ENCODE measurements around the gene PCMT1. TPM values are rescaled to one million over a fixed set of nuclear protein-coding genes. Genes with fewer than 3 reads are reported as not detected.

The PCMT1 gene
- total and polyA plus RNA-seq, 2 of the 8 experiments (the other 6 are each of a cell fraction or from before 2014, with no cell fraction given): 84.3 to 91.3 TPM

DNA sequence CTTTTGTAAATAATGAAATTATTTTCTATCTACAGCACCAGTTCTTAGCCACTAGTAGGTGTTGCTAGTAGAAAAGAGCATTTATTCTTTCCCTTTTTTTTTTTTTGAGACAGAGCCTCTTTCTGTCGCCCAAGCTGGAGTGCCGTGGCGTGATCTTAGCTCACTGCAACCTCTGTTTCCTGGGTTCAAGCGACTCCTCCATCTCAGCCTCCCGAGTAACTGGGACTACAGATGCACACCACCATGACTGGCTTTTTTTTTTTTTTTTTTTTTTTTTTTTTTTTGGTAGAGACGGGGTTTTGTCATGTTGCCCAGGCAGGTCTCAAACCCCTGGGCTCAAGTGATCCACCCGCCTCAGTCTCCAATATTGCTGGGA lies 6.7 kb downstream of the PCMT1 start:
- Histone ChIP-seq H3K9me3 (ENCODE audit: insufficient read depth in 2 of 2, low read depth in 1 of 2, low read length in 1 of 2) (no peaks in the 10 kb centered on the region), H3K4me2 (ENCODE audit: insufficient read depth in 1 of 2, low read depth in 2 of 2, low read length in 2 of 2) (no peak overlapping the region), H2BK5ac (ENCODE audit: low read depth, low read length) (no peak overlapping the region), H3K56ac (replicated peaks; ENCODE audit: insufficient read length, low read depth, low read length) (no peak overlapping the region), H3K27me3 (replicated peaks in 1 of 4; ENCODE audit: control insufficient read depth in 3 of 4, extremely low read depth in 1 of 4, insufficient read depth in 3 of 4, low read length in 3 of 4) (no peaks in the 10 kb centered on the region), H4K91ac (replicated peaks; ENCODE audit: insufficient read length, low read length) (no peak overlapping the region), H3K18ac (ENCODE audit: extremely low read depth, low read length) (no peak overlapping the region), H3K79me1 (ENCODE audit: low read depth, low read length) (no peaks in the 10 kb centered on the region; the same call in 1 of the 2 replicates), H2BK15ac (ENCODE audit: low read length) (no peak overlapping the region), H3K36me3 (ENCODE audit: control insufficient read depth in 2 of 4, insufficient read depth in 4 of 4, low read length in 3 of 4) (peaks cover 0 to 4% (median 0%) of the 10 kb centered on the region in 4 experiments; a peak in 1 of 8 replicates), H2AFZ (ENCODE audit: low read length) (no peak overlapping the region), H3K4me1 (replicated peaks in 1 of 4; ENCODE audit: control insufficient read depth in 3 of 4, insufficient read depth in 4 of 4, low read length in 3 of 4) (no peaks in the 10 kb centered on the region), H2BK120ac (replicated peaks; ENCODE audit: low read depth, low read length) (no peak overlapping the region), H3K14ac (ENCODE audit: insufficient read length) (no peak overlapping the region), H3K4ac (replicated peaks; ENCODE audit: insufficient read length, low read depth, low read length) (no peak overlapping the region), H3K79me2 (ENCODE audit: control insufficient read depth in 1 of 2, insufficient read depth in 2 of 2, low read length in 2 of 2) (peaks cover 4 to 69% of the 10 kb centered on the region in 2 experiments), H3K4me3 (ENCODE audit: extremely low read depth in 1 of 4, insufficient read depth in 2 of 4, low read depth in 3 of 4, low read length in 4 of 4) (no peak overlapping the region), H2BK12ac (ENCODE audit: low read depth, low read length) (no peak overlapping the region), H4K8ac (ENCODE audit: extremely low read depth, insufficient read depth, low read length) (no peak overlapping the region), H3K9ac (replicated peaks in 1 of 4; ENCODE audit: extremely low read depth in 1 of 4, low read depth in 3 of 4, low read length in 3 of 4) (no peak overlapping the region), H3K23ac (ENCODE audit: insufficient read length) (no peak overlapping the region), H2BK20ac (ENCODE audit: low read length) (no peak overlapping the region), H3K27ac (ENCODE audit: low read depth, low read length) (no peak overlapping the region), H4K5ac (ENCODE audit: insufficient read length, low read depth, low read length) (no peak overlapping the region), H2AK5ac (ENCODE audit: low read depth, low read length) (no peak overlapping the region), H4K20me1 (replicated peaks in 1 of 2; ENCODE audit: control insufficient read depth in 1 of 2, insufficient read depth in 2 of 2, low read length in 2 of 2) (peaks cover 2 to 5% of the 10 kb centered on the region in 2 experiments), H3K23me2 (ENCODE audit: low read depth, low read length) (no peaks in the 10 kb centered on the region)
- FAIRE-seq (no peak), DNase-seq (ENCODE audit: low read depth in 1 of 2, low spot score in 2 of 2) (no peak)
- POLR2A ChIA-PET (ENCODE audit: partially characterized antibody): interaction anchor here (0.6 to 2.4 kb wide), 2 partner anchors 10 to 93 kb away, joined by 3 to 6 read pairs; partner anchors contain the start of gene NUP43
- CTCF ChIA-PET (ENCODE audit: partially characterized antibody): interaction anchor here (1.2 kb wide), 2 partner anchors 10 to 187 kb away, joined by 3 to 4 read pairs; partner anchors contain the start of gene NUP43
- 71% methylated on average over 1 of the region's 7 CpGs; no CpG with 5 or more reads in 1 of the 2 experiments for WGBS, 2 experiments (ENCODE audit: extremely low coverage in 1 of 2, insufficient coverage in 1 of 2, insufficient read length in 1 of 2, insufficient replicate concordance in 2 of 2, low coverage in 1 of 2, low lambda C conversion rate in 2 of 2, missing lambda C conversion rate in 1 of 2)
- TF ChIP-seq CBX5 (IDR thresholded peaks at IDR 0.05; ENCODE audit: low read depth, low read length) (no peak), POLR2AphosphoS5 (IDR thresholded peaks at IDR 0.05; ENCODE audit: low read depth, low read length) (no peak), TAF1 (IDR thresholded peaks at IDR 0.05; ENCODE audit: low read depth, low read length) (no peak), BACH1 (IDR thresholded peaks at IDR 0.05; ENCODE audit: low read length) (no peak), CBX8 (IDR thresholded peaks at IDR 0.05; ENCODE audit: borderline replicate concordance, low read depth, low read length) (no peak), BRCA1 (IDR thresholded peaks at IDR 0.05; ENCODE audit: low read depth, low read length) (no peak), SP1 (IDR thresholded peaks at IDR 0.05; ENCODE audit: low read depth, low read length) (no peak), NRF1 (IDR thresholded peaks at IDR 0.05; ENCODE audit: low read depth, low read length) (no peak), NANOG (IDR thresholded peaks at IDR 0.05; ENCODE audit: insufficient read depth, low read depth, low read length, poor library complexity, severe bottlenecking) (no peak)
- TF ChIP-seq, protein P1, sequence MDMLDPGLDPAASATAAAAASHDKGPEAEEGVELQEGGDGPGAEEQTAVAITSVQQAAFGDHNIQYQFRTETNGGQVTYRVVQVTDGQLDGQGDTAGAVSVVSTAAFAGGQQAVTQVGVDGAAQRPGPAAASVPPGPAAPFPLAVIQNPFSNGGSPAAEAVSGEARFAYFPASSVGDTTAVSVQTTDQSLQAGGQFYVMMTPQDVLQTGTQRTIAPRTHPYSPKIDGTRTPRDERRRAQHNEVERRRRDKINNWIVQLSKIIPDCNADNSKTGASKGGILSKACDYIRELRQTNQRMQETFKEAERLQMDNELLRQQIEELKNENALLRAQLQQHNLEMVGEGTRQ (IDR thresholded peaks at IDR 0.05; ENCODE audit: low read length): no peak
- TF ChIP-seq, protein P2, sequence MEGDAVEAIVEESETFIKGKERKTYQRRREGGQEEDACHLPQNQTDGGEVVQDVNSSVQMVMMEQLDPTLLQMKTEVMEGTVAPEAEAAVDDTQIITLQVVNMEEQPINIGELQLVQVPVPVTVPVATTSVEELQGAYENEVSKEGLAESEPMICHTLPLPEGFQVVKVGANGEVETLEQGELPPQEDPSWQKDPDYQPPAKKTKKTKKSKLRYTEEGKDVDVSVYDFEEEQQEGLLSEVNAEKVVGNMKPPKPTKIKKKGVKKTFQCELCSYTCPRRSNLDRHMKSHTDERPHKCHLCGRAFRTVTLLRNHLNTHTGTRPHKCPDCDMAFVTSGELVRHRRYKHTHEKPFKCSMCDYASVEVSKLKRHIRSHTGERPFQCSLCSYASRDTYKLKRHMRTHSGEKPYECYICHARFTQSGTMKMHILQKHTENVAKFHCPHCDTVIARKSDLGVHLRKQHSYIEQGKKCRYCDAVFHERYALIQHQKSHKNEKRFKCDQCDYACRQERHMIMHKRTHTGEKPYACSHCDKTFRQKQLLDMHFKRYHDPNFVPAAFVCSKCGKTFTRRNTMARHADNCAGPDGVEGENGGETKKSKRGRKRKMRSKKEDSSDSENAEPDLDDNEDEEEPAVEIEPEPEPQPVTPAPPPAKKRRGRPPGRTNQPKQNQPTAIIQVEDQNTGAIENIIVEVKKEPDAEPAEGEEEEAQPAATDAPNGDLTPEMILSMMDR (IDR thresholded peaks at IDR 0.05; ENCODE audit: control extremely low read depth in 1 of 3, insufficient read depth in 1 of 3, low read depth in 1 of 3, low read length in 3 of 3): no peak

Measured in H1 (cell line).